HepG2 (cell line): ENCODE measurements around the gene MYO1B. TPM values are rescaled to one million over a fixed set of nuclear protein-coding genes. Genes with fewer than 3 reads are reported as not detected.

Experiments
- AGO2 ChIP-seq: fragments of 200-400 bp; formaldehyde crosslinking; optimal IDR thresholded peaks from 2 replicates; pipeline ENCODE3; 2017; ENCODE audit warnings: mild to moderate bottlenecking, low read depth, low read length, moderate library complexity
- ATF5 ChIP-seq: sonication (generic); formaldehyde crosslinking; IDR thresholded peaks from 2 replicates; pipeline ENCODE4 v1.4.0; 2020; ENCODE audit warnings: mild to moderate bottlenecking, low read depth, missing genetic modification reagents
- CEBPB ChIP-seq: IDR thresholded peaks from 2 replicates; pipeline ENCODE4 v1.6.1; 2011; ENCODE audit warnings: low read depth, low read length, improper control_type of control experiment, borderline replicate concordance
- DDIT3 ChIP-seq: sonication (generic); formaldehyde crosslinking; IDR thresholded peaks from 2 replicates; pipeline ENCODE4 v1.4.0; 2020; ENCODE audit warnings: mild to moderate bottlenecking, missing genetic modification reagents
- EEA1 ChIP-seq: sonication (generic); formaldehyde crosslinking; IDR thresholded peaks from 2 replicates; pipeline ENCODE4 v1.5.1; 2020; ENCODE audit warnings: mild to moderate bottlenecking, missing genetic modification reagents, borderline replicate concordance
- HCFC1 ChIP-seq: fragments of 150-350 bp; IDR thresholded peaks from 2 replicates; pipeline ENCODE4 v1.6.1; 2014; ENCODE audit warnings: low read depth, low read length
- HNRNPUL1 ChIP-seq: fragments of 200-400 bp; formaldehyde crosslinking; IDR thresholded peaks from 2 replicates; pipeline ENCODE4 v1.6.1; 2017; ENCODE audit warnings: low read depth, mild to moderate bottlenecking, low read length, moderate library complexity
- HOXA5 ChIP-seq: sonication (generic); formaldehyde crosslinking; IDR thresholded peaks from 2 replicates; pipeline ENCODE4 v1.4.0; 2020; ENCODE audit warnings: missing genetic modification reagents
- KAT7 ChIP-seq: IDR thresholded peaks from 2 replicates; pipeline ENCODE4 v1.6.1; 2018; ENCODE audit warnings: borderline replicate concordance, missing compliant biosample characterization
- KDM5B ChIP-seq: sonication (generic); formaldehyde crosslinking; IDR thresholded peaks from 2 replicates; pipeline ENCODE4 v1.4.0; 2020; ENCODE audit warnings: missing genetic modification reagents, mild to moderate bottlenecking, borderline replicate concordance
- MAF1 ChIP-seq: sonication (generic); formaldehyde crosslinking; IDR thresholded peaks from 2 replicates; pipeline ENCODE4 v1.5.0; 2020; ENCODE audit warnings: missing genetic modification reagents, borderline replicate concordance
- MTF1 ChIP-seq: sonication (generic); formaldehyde crosslinking; IDR thresholded peaks from 2 replicates; pipeline ENCODE4 v1.5.0; 2020; ENCODE audit warnings: missing genetic modification reagents
- MXD4 ChIP-seq: IDR thresholded peaks from 2 replicates; pipeline ENCODE4 v1.6.1; 2016; ENCODE audit warnings: mild to moderate bottlenecking, missing biosample characterization, missing genetic modification reagents
- MXI1 ChIP-seq: IDR thresholded peaks from 3 replicates; pipeline ENCODE4 v1.6.1; 2012; ENCODE audit warnings: low read depth, low read length, inconsistent platforms, borderline replicate concordance
- NAIF1 ChIP-seq: sonication (generic); formaldehyde crosslinking; IDR thresholded peaks from 2 replicates; pipeline ENCODE4 v1.5.0; 2020; ENCODE audit warnings: mild to moderate bottlenecking, missing genetic modification reagents, borderline replicate concordance
- NKX3-1 ChIP-seq: sonication (generic); formaldehyde crosslinking; IDR thresholded peaks from 2 replicates; pipeline ENCODE4 v1.5.0; 2020; ENCODE audit warnings: missing genetic modification reagents
- SIX1 ChIP-seq: sonication (generic); formaldehyde crosslinking; IDR thresholded peaks from 2 replicates; pipeline ENCODE4 v1.4.0; 2020; ENCODE audit warnings: missing genetic modification reagents, borderline replicate concordance
- SIX4 ChIP-seq: sonication (generic); formaldehyde crosslinking; IDR thresholded peaks from 2 replicates; pipeline ENCODE4 v1.4.0; 2020; ENCODE audit warnings: missing genetic modification reagents
- SNAI1 ChIP-seq: sonication (generic); formaldehyde crosslinking; IDR thresholded peaks from 2 replicates; pipeline ENCODE4 v1.5.0; 2020; ENCODE audit warnings: mild to moderate bottlenecking, missing genetic modification reagents, borderline replicate concordance
- ZFP36L1 ChIP-seq: sonication (generic); formaldehyde crosslinking; IDR thresholded peaks from 2 replicates; pipeline ENCODE4 v1.8.0; 2022; ENCODE audit warnings: mild to moderate bottlenecking, missing genetic modification reagents, moderate library complexity
- ZFX ChIP-seq: sonication (generic); formaldehyde crosslinking; IDR thresholded peaks from 2 replicates; pipeline ENCODE4 v1.4.0; 2020; ENCODE audit warnings: mild to moderate bottlenecking, low read depth, missing genetic modification reagents, moderate library complexity
- ZNF224 ChIP-seq: sonication (generic); formaldehyde crosslinking; IDR thresholded peaks from 2 replicates; pipeline ENCODE4 v1.5.0; 2020; ENCODE audit warnings: mild to moderate bottlenecking, missing genetic modification reagents
- ZNF512 ChIP-seq: sonication (generic); formaldehyde crosslinking; IDR thresholded peaks from 2 replicates; pipeline ENCODE4 v1.4.0; 2020; ENCODE audit warnings: mild to moderate bottlenecking, missing genetic modification reagents
- ZNF572 ChIP-seq: sonication (generic); formaldehyde crosslinking; IDR thresholded peaks from 2 replicates; pipeline ENCODE4 v1.5.1; 2020; ENCODE audit warnings: mild to moderate bottlenecking, missing genetic modification reagents
- ZNF607 ChIP-seq: sonication (generic); formaldehyde crosslinking; IDR thresholded peaks from 2 replicates; pipeline ENCODE4 v1.5.1; 2020; ENCODE audit warnings: missing genetic modification reagents, mild to moderate bottlenecking, borderline replicate concordance
- ZSCAN5A ChIP-seq: sonication (generic); formaldehyde crosslinking; IDR thresholded peaks from 2 replicates; pipeline ENCODE4 v1.8.0; 2022; ENCODE audit warnings: mild to moderate bottlenecking, missing genetic modification reagents, borderline replicate concordance
- polyA plus RNA-seq, 8 experiments: library from polyadenylated mRNA; depleted of rRNA in 3 of 8; stranded (reverse) in 7 of 8; unstranded in 1 of 8; fragments of >200 nt; fragmentation: Illumina TruSeq in 4 of 8; extraction: Trizol in 4 of 8; gene quantifications; 2 replicates each; pipeline versions ENCODE4 v1.2.1 to v1.2.3, GENCODE V29; 2011 to 2016; ENCODE audit warnings: low read depth in 4 of 8, missing spikeins in 1 of 8, mixed read lengths in 1 of 8; ENCODE audit not compliant: insufficient read depth in 1 of 8
- total RNA-seq, 5 experiments: library from RNA; depleted of rRNA; stranded (reverse); fragments of >200 nt; fragmentation: Illumina TruSeq; extraction: Trizol; gene quantifications; 2 replicates each; pipeline ENCODE4 v1.2.3, GENCODE V29; 2016; ENCODE audit warnings: low read depth in 1 of 5

Gene MYO1B
- total and polyA plus RNA-seq, 2 of the 13 experiments (the other 11 are each of a cell fraction or from before 2014, with no cell fraction given) = 36.9 to 89.8 TPM

- TF ChIP-seq ZNF512 (CRISPR knock-in tag) (peak; percentile 69; the same call in 1 of the 2 replicates), NAIF1 (CRISPR knock-in tag) (no peak), HCFC1 (no peak), AGO2 (peak; percentile 88), SIX1 (CRISPR knock-in tag) (no peak), DDIT3 (CRISPR knock-in tag) (no peak), ZNF607 (CRISPR knock-in tag) (peak; percentile 70; the same call in 1 of the 2 replicates), ATF5 (CRISPR knock-in tag) (no peak; the same call in 1 of the 2 replicates), MTF1 (CRISPR knock-in tag) (no peak), SNAI1 (CRISPR knock-in tag) (no peak), MXI1 (peak; percentile 91; the same call in 2 of the 3 replicates), ZFP36L1 (CRISPR knock-in tag) (peak; percentile 76; the same call in 1 of the 2 replicates), NKX3-1 (CRISPR knock-in tag) (peak; percentile 42; the same call in 1 of the 2 replicates), HOXA5 (CRISPR knock-in tag) (peak; percentile 56), ZSCAN5A (no peak; the same call in 1 of the 2 replicates), KAT7 (peak; percentile 69), ZNF572 (CRISPR knock-in tag) (no peak), EEA1 (peak; percentile 75; the same call in 1 of the 2 replicates), MAF1 (CRISPR knock-in tag) (peak; percentile 55; the same call in 1 of the 2 replicates), SIX4 (0 out of 2 replicates have a peak, but pooled peaks have one; percentile 34), ZFX (CRISPR knock-in tag) (peak; percentile 62), MXD4 (CRISPR knock-in tag) (peak; percentile 61; the same call in 1 of the 2 replicates), KDM5B (peak; percentile 81), HNRNPUL1 (peak; percentile 63; the same call in 1 of the 2 replicates), ZNF224 (CRISPR knock-in tag) (no peak), CEBPB (no peak)
Measured at GRCh38 chr2:191245046-191245868, at the start of gene MYO1B (continued).
